GM18867 (cell line): ENCODE data around the gene NECTIN1.

Experiments used
- ATAC-seq: cut with Tn5 transposase; IDR thresholded peaks from one replicate; pipeline ENCODE4 v1.9.1; 2021; ENCODE audit warnings: mild to moderate bottlenecking, moderate library complexity; ENCODE audit not compliant: unreplicated experiment

NECTIN1 gene

GRCh38 chr11:119756169-119756865, 27.3 kb upstream of the NECTIN1 start:
- no peak for ATAC-seq

GRCh38 chr11:119755356-119756071, 26.5 kb upstream of the NECTIN1 start:
- no peak for ATAC-seq

- no peak for ATAC-seq
These were observed 25.8 kb upstream of the NECTIN1 start for GRCh38 chr11:119754656-119755355.

GRCh38 chr11:119754199-119754598, 25.2 kb upstream of the NECTIN1 start:
- ATAC-seq = no peak

- ATAC-seq = no peak
These were observed 23.9 kb upstream of the NECTIN1 start for GRCh38 chr11:119752946-119753345.

GRCh38 chr11:119752345-119752871, 23.4 kb upstream of the NECTIN1 start:
- ATAC-seq = no peak

GRCh38 chr11:119750056-119750455, 21.1 kb upstream of the NECTIN1 start:
- ATAC-seq = no peak

GRCh38 chr11:119749006-119749565, 20.1 kb upstream of the NECTIN1 start:
- no peak for ATAC-seq

- no peak for ATAC-seq
These were observed 19.1 kb upstream of the NECTIN1 start for GRCh38 chr11:119747868-119748660.

GRCh38 chr11:119745776-119746535, 17.0 kb upstream of the NECTIN1 start:
- ATAC-seq = no peak

- no peak for ATAC-seq
These were observed 16.1 kb upstream of the NECTIN1 start for GRCh38 chr11:119745112-119745511.

GRCh38 chr11:119744577-119744976, 15.6 kb upstream of the NECTIN1 start:
- ATAC-seq = no peak

GRCh38 chr11:119743006-119743405, 14.0 kb upstream of the NECTIN1 start:
- no peak for ATAC-seq

- ATAC-seq = no peak
These were observed 13.4 kb upstream of the NECTIN1 start for GRCh38 chr11:119742263-119742861.

GRCh38 chr11:119741369-119742262, 12.6 kb upstream of the NECTIN1 start:
- ATAC-seq = peak; percentile 51

- ATAC-seq = no peak
These were observed 11.0 kb upstream of the NECTIN1 start for GRCh38 chr11:119739975-119740374.

- ATAC-seq = no peak
These were observed 10.2 kb upstream of the NECTIN1 start for GRCh38 chr11:119739021-119739703.

- ATAC-seq = no peak
These were observed 9.0 kb upstream of the NECTIN1 start for GRCh38 chr11:119738059-119738439.
